Natural killer cell (primary cell): ENCODE data around the gene PUSL1. TPM values are rescaled to one million over a fixed set of nuclear protein-coding genes. Genes with fewer than 3 reads are reported as not detected.

Source experiments
- ATAC-seq, 3 donors: fragments of 150-1000 bp in 2 of 3; fragments of 200-7000 bp in 1 of 3; cut with Tn5 transposase; 1 replicate in 1 of 3; 2 replicates in 2 of 3; pipeline ENCODE4 v1.10.0; 2021; ENCODE audit warnings: mild to moderate bottlenecking in 2 of 3, moderate library complexity in 2 of 3
- DNase-seq, 2 donors: peaks; one replicate each; pipeline versions ENCODE4 v3.0.0 to v3.0.0-alpha.2; 2013 to 2021; ENCODE audit warnings: mixed read lengths in 1 of 2
- H3K27ac ChIP-seq: one replicate; pipeline ENCODE4 v1.5.1; 2013; ENCODE audit warnings: mild to moderate bottlenecking, low read length
- H3K27me3 ChIP-seq: one replicate; pipeline ENCODE4 v1.6.1; 2013; ENCODE audit warnings: low read length; ENCODE audit not compliant: control insufficient read depth, insufficient read depth
- H3K36me3 ChIP-seq: one replicate; pipeline ENCODE4 v1.6.1; 2013; ENCODE audit warnings: low read length; ENCODE audit not compliant: control insufficient read depth, insufficient read depth
- H3K4me1 ChIP-seq: one replicate; pipeline ENCODE4 v1.6.1; 2013; ENCODE audit warnings: low read length; ENCODE audit not compliant: control insufficient read depth, insufficient read depth
- H3K4me3 ChIP-seq: one replicate; pipeline ENCODE4 v1.5.1; 2013; ENCODE audit warnings: low read length
- H3K9me3 ChIP-seq: one replicate; pipeline ENCODE4 v1.6.1; 2013; ENCODE audit warnings: low read length; ENCODE audit not compliant: control insufficient read depth, insufficient read depth
- H3K27ac Mint-ChIP-seq, 2 donors: one replicate each; pipeline ENCODE4 v1.8.0; 2022; ENCODE audit warnings: mild to moderate bottlenecking in 2 of 2, mixed read lengths in 2 of 2, moderate library complexity in 1 of 2
- H3K27me3 Mint-ChIP-seq, 2 donors: one replicate each; pipeline ENCODE4 v1.8.0; 2022; ENCODE audit warnings: low read depth in 2 of 2, mixed read lengths in 2 of 2
- H3K36me3 Mint-ChIP-seq: one replicate; pipeline ENCODE4 v1.8.0; 2022; ENCODE audit warnings: mixed read lengths
- H3K4me1 Mint-ChIP-seq, 2 donors: one replicate each; pipeline ENCODE4 v1.8.0; 2022; ENCODE audit warnings: mixed read lengths in 2 of 2
- H3K4me3 Mint-ChIP-seq: one replicate; pipeline ENCODE4 v1.8.0; 2022; ENCODE audit warnings: mild to moderate bottlenecking, moderate library complexity, mixed read lengths
- H3K9me3 Mint-ChIP-seq, 2 donors: one replicate each; pipeline ENCODE4 v1.8.0; 2022; ENCODE audit warnings: mixed read lengths in 2 of 2
- CTCF ChIP-seq: fragments of 200-600 bp; IDR thresholded peaks from one replicate; pipeline ENCODE4 v1.8.0; 2022; ENCODE audit warnings: antibody characterized with exemption
- WGBS: methylation state at CpG from one replicate; pipeline ENCODE4 v1.1.7; 2013; ENCODE audit warnings: missing lambda C conversion rate; ENCODE audit not compliant: insufficient coverage; 5-methylcytosine and 5-hydroxymethylcytosine counted together
- intact Hi-C: fragments of 100-400 bp; cut with micrococcal nuclease; formaldehyde crosslinking; loops from one replicate; pipeline ENCODE4 v1.14.2; 2022
- total RNA-seq, 4 donors: library from RNA; stranded (reverse); fragments of 120-200 nt in 1 of 4; gene quantifications; one replicate each; pipeline versions ENCODE4 v1.2.3 to v1.2.4, GENCODE V29; 2013 to 2022

The PUSL1 gene
- total RNA-seq, 3 donors from 2014 or later (not counting 1 experiment from before 2014, with no cell fraction given), result 11.1 to 13.0 (median 12.9) TPM

GRCh38 chr1:1259951-1260600 lies 48.3 kb upstream of the PUSL1 start:
- intact Hi-C loops, result no loop called here
- no peaks in the 10 kb centered on the region for H3K9me3 Mint-ChIP-seq
- Histone ChIP-seq H3K36me3 (peaks cover 40% of the 10 kb centered on the region), H3K9me3 (no peaks in the 10 kb centered on the region), H3K4me1 (peaks cover 9% of the 10 kb centered on the region), H3K27ac (no peak overlapping the region), H3K27me3 (no peaks in the 10 kb centered on the region), H3K4me3 (no peak overlapping the region)
- no peaks in the 10 kb centered on the region for H3K27me3 Mint-ChIP-seq
- peaks cover 15 to 31% of the 10 kb centered on the region in 2 donors for H3K4me1 Mint-ChIP-seq
- DNase-seq (no peak), ATAC-seq (no peak)
- H3K27ac Mint-ChIP-seq, result peak overlapping the region; percentile 11 to 50
- no peak for TF ChIP-seq CTCF
- WGBS, result 85% methylated on average over 26 of the region's 26 CpGs
- H3K36me3 Mint-ChIP-seq, result no peaks in the 10 kb centered on the region
- H3K4me3 Mint-ChIP-seq, result no peak overlapping the region

GRCh38 chr1:1260843-1261560 lies 47.4 kb upstream of the PUSL1 start:
- DNase-seq (no peak), ATAC-seq (no peak)
- Histone ChIP-seq H3K27me3 (no peaks in the 10 kb centered on the region), H3K36me3 (peaks cover 31% of the 10 kb centered on the region), H3K9me3 (no peaks in the 10 kb centered on the region), H3K27ac (no peak overlapping the region), H3K4me3 (no peak overlapping the region), H3K4me1 (peaks cover 9% of the 10 kb centered on the region)
- peaks cover 15 to 31% of the 10 kb centered on the region in 2 donors for H3K4me1 Mint-ChIP-seq
- no peaks in the 10 kb centered on the region for H3K36me3 Mint-ChIP-seq
- TF ChIP-seq CTCF, result no peak
- peak overlapping the region; percentile 21 for H3K4me3 Mint-ChIP-seq
- peak overlapping the region in 1 of 2 donors; percentile 69 for H3K27ac Mint-ChIP-seq
- intact Hi-C loops, result no loop called here
- H3K27me3 Mint-ChIP-seq, result no peaks in the 10 kb centered on the region
- H3K9me3 Mint-ChIP-seq, result no peaks in the 10 kb centered on the region
- 75% methylated on average over 16 of the region's 16 CpGs for WGBS

- Mint-ChIP-seq H3K9me3 (no peaks in the 10 kb centered on the region), H3K4me1 (peaks cover 15 to 32% of the 10 kb centered on the region in 2 donors), H3K27me3 (no peaks in the 10 kb centered on the region), H3K4me3 (no peak overlapping the region), H3K36me3 (no peaks in the 10 kb centered on the region), H3K27ac (no peak overlapping the region)
- Histone ChIP-seq H3K9me3 (no peaks in the 10 kb centered on the region), H3K4me3 (no peak overlapping the region), H3K36me3 (peaks cover 23% of the 10 kb centered on the region), H3K27me3 (no peaks in the 10 kb centered on the region), H3K27ac (no peak overlapping the region), H3K4me1 (peaks cover 9% of the 10 kb centered on the region)
- 98% methylated on average over 17 of the region's 17 CpGs for WGBS
- DNase-seq (no peak), ATAC-seq (no peak)
- intact Hi-C loops, result no loop called here
- TF ChIP-seq CTCF, result no peak
Measured at GRCh38 chr1:1262071-1262470, 46.3 kb upstream of the PUSL1 start.
